ENCODE results near the gene CEP295NL.

CEP295NL gene

DNA sequence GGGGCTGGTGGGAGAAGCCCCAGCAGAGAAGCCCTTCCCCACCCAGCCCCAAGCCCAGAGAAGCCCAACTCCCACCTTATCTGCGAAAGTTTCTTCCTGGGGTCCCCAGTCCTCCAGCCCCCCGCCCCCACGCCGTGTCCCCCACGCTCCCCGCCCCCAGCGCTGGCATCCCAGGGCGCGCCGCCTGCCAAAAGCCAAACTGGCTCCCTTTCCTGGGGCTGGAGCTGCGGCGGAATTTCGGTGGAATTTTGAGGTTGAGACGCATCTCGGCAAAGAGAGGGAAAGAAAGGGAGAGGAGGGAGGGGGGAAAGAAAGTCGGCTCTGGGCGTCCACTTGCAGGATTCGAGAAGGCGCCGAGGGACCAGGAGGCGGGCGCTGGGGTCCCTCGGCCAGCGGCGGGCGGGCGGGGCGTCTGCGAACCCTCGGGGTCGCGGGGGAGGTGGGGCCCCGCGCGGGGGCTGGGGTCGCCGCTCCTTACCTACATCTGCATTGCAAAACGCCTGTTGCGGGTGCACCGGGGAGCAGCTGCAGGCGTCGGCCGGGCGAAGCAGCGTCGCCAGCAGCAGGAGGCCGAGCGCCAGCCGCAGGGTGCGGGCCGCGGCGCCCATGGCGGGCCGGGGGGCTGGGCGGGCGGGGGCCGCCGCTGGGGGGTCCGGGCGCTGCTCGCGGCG lies 21.6 kb upstream of the CEP295NL start:
- no peaks in the 10 kb centered on the region for H3K36me3 ChIP-seq (replicated peaks)
- peak overlapping the region; percentile 85 for H3K4me3 ChIP-seq (ENCODE audit: low read depth, low read length)
- TF ChIP-seq, protein P1, sequence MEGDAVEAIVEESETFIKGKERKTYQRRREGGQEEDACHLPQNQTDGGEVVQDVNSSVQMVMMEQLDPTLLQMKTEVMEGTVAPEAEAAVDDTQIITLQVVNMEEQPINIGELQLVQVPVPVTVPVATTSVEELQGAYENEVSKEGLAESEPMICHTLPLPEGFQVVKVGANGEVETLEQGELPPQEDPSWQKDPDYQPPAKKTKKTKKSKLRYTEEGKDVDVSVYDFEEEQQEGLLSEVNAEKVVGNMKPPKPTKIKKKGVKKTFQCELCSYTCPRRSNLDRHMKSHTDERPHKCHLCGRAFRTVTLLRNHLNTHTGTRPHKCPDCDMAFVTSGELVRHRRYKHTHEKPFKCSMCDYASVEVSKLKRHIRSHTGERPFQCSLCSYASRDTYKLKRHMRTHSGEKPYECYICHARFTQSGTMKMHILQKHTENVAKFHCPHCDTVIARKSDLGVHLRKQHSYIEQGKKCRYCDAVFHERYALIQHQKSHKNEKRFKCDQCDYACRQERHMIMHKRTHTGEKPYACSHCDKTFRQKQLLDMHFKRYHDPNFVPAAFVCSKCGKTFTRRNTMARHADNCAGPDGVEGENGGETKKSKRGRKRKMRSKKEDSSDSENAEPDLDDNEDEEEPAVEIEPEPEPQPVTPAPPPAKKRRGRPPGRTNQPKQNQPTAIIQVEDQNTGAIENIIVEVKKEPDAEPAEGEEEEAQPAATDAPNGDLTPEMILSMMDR (IDR thresholded peaks at IDR 0.05; ENCODE audit: low read depth, low read length, missing control alignments), result no peak
- no peak overlapping the region for H3K27ac ChIP-seq
- no peaks in the 10 kb centered on the region for H3K27me3 ChIP-seq (replicated peaks)
- in situ Hi-C loops (cut with HindIII; ENCODE audit: low pct_ligation_motif_present, low sequenced_read_pairs), result no loop called here
- DNase-seq, result no peak

DNA sequence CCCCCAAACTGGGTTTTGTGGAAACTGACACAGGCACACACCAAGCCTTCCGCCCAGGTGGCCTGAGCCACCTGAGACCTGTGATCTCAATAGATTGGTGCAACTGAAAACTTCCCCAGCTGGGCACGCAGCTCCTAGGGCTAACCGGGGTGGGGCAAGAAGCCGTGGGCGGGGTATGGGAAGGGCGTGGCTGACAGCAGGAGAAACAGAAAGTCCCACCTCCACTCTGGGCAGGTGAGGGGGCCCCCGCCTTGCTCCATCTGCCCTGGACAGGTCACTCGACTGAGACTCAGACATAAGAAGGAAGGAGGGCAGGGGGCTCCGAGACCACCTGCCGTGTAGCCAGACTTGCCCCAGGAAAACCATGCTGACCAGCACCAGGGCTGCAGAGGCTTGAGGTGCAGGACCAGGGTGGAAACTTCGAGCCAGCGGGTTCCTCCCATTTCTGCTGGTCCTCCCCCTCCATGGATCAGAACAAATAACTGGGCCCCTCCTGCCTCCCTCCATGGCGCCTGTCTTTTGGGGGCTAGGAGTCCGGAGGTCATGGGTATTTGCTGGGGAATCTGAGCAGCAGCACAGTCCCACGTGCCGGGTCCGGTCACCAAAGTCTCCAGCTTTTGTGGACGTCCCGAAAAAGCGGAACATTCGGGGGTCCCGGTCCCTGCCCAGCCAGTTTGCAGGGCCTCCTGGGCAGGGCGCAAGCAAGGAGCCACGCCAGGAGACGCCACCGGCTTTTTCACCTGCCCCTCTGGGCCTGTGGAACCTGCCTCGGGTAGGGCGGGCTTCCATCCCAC lies 20.9 kb upstream of the CEP295NL start:
- TF ChIP-seq, protein P1 (IDR thresholded peaks at IDR 0.05; ENCODE audit: low read depth, low read length, missing control alignments), result no peak
- H3K27ac ChIP-seq, result no peak overlapping the region
- H3K4me3 ChIP-seq (ENCODE audit: low read depth, low read length), result peak overlapping the region; percentile 85
- DNase-seq, result no peak
- no peaks in the 10 kb centered on the region for H3K27me3 ChIP-seq (replicated peaks)
- in situ Hi-C loops (cut with HindIII; ENCODE audit: low pct_ligation_motif_present, low sequenced_read_pairs), result no loop called here
- no peaks in the 10 kb centered on the region for H3K36me3 ChIP-seq (replicated peaks)

DNA sequence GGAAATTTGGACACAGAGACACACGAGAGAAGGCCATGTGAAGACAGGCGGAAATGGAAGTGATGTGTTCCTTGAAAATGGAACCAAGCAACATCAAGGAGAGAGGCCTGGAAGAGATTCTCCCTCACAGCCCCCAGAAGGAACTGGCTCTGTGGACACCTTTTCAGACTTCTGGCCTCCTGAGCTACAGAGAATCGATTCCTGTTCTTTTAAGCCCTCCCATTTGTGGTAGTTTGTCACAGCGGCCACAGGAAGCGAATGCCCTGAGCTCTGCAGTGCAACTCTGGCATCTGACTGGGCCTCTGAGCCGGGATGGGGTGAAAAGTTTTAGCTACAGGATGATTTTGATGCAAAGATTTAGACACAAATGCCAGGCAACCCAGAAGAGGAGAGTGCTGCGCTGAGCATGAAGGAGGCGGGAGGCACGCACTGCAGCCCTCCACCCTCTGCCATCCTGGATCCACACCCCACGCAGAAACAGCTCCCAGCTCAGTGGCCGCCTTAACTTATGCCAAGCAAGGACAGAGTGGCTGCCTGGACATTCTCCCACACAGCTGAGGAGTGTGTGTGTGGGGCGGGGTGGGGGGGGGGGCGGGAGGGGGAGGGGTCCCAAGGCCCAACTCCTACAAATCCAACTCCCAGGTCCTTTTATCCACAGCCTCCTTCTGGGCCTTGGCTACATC lies 20.0 kb upstream of the CEP295NL start:
- H3K27me3 ChIP-seq (replicated peaks), result no peaks in the 10 kb centered on the region
- in situ Hi-C loops (cut with HindIII; ENCODE audit: low pct_ligation_motif_present, low sequenced_read_pairs), result no loop called here
- no peaks in the 10 kb centered on the region for H3K36me3 ChIP-seq (replicated peaks)
- H3K4me3 ChIP-seq (ENCODE audit: low read depth, low read length), result peak overlapping the region; percentile 85
- DNase-seq, result no peak
- TF ChIP-seq, protein P1 (IDR thresholded peaks at IDR 0.05; ENCODE audit: low read depth, low read length, missing control alignments), result no peak
- no peak overlapping the region for H3K27ac ChIP-seq

DNA sequence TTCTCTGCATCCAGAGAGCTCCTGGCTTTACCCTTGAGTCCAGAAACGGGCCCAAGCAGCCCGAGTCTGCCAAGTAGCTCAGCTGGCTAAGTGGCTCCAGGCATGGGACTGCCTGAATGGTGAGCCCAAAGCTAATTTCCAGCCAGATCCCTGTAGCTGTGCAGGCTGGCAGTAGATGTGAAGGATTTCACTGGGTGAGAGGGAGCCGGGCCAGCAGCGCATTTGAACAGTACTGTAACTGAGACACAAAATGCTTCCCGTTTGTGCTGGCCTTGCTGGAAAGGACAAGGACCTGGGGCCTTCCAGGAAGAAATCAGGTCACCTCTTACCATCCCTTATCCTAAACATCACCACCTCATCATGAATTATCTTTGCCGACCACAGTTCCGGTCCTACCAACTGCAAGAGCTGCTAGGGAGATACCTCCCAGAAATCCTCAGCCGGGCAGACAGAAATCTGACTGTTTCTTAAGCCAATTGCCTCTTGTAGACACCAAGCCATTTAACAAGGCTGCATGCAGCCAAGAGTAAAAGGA lies 18.5 kb upstream of the CEP295NL start:
- DNase-seq, result no peak
- no peak overlapping the region for H3K4me3 ChIP-seq (ENCODE audit: low read depth, low read length)
- in situ Hi-C loops (cut with HindIII; ENCODE audit: low pct_ligation_motif_present, low sequenced_read_pairs), result no loop called here
- no peaks in the 10 kb centered on the region for H3K27me3 ChIP-seq (replicated peaks)
- TF ChIP-seq, protein P1 (IDR thresholded peaks at IDR 0.05; ENCODE audit: low read depth, low read length, missing control alignments), result no peak
- H3K36me3 ChIP-seq (replicated peaks), result peaks cover 2% of the 10 kb centered on the region
- H3K27ac ChIP-seq, result no peak overlapping the region

DNA sequence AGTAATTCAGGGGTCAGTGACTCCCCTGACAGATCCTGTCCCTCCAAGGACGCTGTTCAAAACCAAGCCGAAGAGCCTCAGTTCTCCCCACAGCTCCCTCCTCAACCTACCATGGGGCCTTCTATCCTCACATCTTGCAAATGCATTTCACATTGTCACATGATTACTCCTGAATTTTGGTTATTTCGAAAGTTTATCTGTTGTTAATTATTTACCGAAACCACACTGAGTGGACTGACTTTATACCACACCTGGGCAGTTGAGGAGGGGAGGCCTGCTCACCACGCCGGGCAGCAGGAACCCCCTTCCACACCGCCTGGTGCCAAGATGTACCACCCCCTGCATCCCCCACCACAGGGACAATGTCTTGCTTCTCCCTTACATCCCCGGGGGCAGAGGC lies 17.5 kb upstream of the CEP295NL start:
- in situ Hi-C loops (cut with HindIII; ENCODE audit: low pct_ligation_motif_present, low sequenced_read_pairs), result no loop called here
- no peak overlapping the region for H3K4me3 ChIP-seq (ENCODE audit: low read depth, low read length)
- TF ChIP-seq, protein P1 (IDR thresholded peaks at IDR 0.05; ENCODE audit: low read depth, low read length, missing control alignments), result no peak

More for the DNA sequence above, 17.5 kb upstream of the CEP295NL start:
- Histone ChIP-seq H3K27me3 (replicated peaks) (no peaks in the 10 kb centered on the region), H3K36me3 (replicated peaks) (peaks cover 5% of the 10 kb centered on the region), H3K27ac (no peak overlapping the region)
- DNase-seq, result no peak

All from brain microvascular endothelial cell (primary cell).